ENCODE data around the gene ORC2. TPM values are rescaled to one million over a fixed set of nuclear protein-coding genes. Genes with fewer than 3 reads are reported as not detected.
A peak's percentile ranks its signal among the peaks of the same experiment; 100 is the strongest.

Gene ORC2
- polyA plus RNA-seq, 1 of the 3 experiments (the other 2 are of a cell fraction) = 3.9 TPM

DNA sequence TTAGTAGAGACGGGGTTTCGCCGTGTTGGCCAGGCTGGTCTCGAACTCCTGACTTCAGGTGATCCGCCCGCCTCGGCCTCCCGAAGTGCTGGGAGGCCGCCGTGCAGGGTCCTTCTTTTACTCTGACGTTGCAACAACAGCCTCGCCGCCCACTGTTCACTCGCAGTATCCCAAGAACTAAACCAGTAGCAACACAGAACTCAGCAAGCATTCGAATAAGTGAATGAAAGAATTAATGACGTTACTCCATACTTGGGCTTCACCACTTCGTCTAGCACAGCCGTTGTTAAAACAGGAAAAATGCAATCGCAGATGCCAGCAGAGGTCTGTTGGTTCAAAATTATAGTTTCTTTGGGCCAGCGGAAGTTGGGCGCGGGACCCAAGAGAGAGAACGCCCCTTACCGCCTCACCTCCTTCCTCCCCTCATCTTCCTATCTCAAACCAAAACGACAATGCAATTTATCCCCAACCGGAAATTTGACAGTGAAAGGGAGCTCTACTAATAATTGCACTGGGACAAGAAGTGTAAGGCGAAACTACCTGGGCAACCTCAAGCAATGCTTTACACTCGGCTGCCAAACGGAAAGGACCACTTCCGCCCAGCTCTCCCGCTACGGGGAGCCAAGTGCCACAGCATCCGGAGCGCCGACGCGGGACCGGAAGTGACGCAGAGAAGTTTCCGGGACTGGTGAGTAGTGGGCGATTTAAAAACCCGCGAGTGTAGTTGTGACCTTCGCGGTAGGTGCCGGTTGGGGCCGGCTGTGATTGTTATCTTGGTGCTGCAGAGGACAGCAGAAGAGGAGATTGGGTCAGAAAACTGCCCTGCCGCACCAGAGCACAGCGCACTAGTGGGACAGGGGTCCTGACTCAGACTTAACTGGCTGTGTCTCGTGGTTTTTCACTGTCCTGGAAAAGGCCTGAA is 74.5 kb downstream of the ORC2 start, which contains the start of the genes NIF3L1 and PPIL3:
TSS of gene NIF3L1 (plus strand) at position 668 of the 922 bp plus-strand sequence. CDS start 2,573 bp downstream, outside the sequence.
TSS of gene PPIL3 (minus strand) at position 374 of the 922 bp plus-strand sequence. CDS start 1,462 bp downstream, outside the sequence.
- Histone ChIP-seq H3K4me2 (peak within 1 kb of the TSS; percentile 94), H3K9ac (peak within 1 kb of the TSS; percentile 95), H3K9me2 (no peaks in the 10 kb centered on the region), H3K27ac (ENCODE audit: low read depth in 2 of 2, low read length in 1 of 2) (peak within 1 kb of the TSS; percentile 95 to 96), H3K9me3 (no peaks in the 10 kb centered on the region), H3K27me3 (ENCODE audit: insufficient read depth) (no peaks in the 10 kb centered on the region), H3F3A (replicated peaks; ENCODE audit: insufficient read depth) (peaks cover 30% of the 10 kb centered on the region), H3K4me1 (ENCODE audit: control insufficient read depth in 1 of 2, insufficient read depth in 2 of 2, low read depth in 1 of 2, low read length in 1 of 2) (peaks cover 2 to 10% of the 10 kb centered on the region in 2 experiments; a peak in 3 of 4 replicates), H2AFZ (ENCODE audit: low read depth) (peak within 1 kb of the TSS; percentile 90), H3K36me3 (replicated peaks in 1 of 2; ENCODE audit: control insufficient read depth in 1 of 2, insufficient read depth in 2 of 2, low read length in 1 of 2) (peaks cover 15 to 19% of the 10 kb centered on the region in 2 experiments), H3K4me3 (ENCODE audit: low read depth in 2 of 2, low read length in 1 of 2) (peak within 1 kb of the TSS; percentile 81 to 89), H4K20me1 (ENCODE audit: insufficient read depth) (no peaks in the 10 kb centered on the region), H3K79me2 (ENCODE audit: insufficient read depth) (peaks cover 67% of the 10 kb centered on the region)
- POLR2A ChIA-PET = interaction anchor here (0.6 to 2.1 kb wide), 7 partner anchors 9 to 892 kb away, joined by 3 to 17 read pairs (median 3); partner anchors contain the start of genes ALS2 and CLK1
- peak; percentile 84 for DNase-seq
- CTCF ChIA-PET = interaction anchor here (1.1 to 2.0 kb wide), 5 partner anchors 13 to 180 kb away, joined by 3 to 12 read pairs (median 4); partner anchors contain the start of genes BZW1 and ORC2
- WGBS (ENCODE audit: low lambda C conversion rate) = under 1% methylated on average over 34 of the region's 50 CpGs
- TF ChIP-seq NRF1 (IDR thresholded peaks at IDR 0.05; ENCODE audit: low read depth, low read length) (no peak), SMC3 (IDR thresholded peaks at IDR 0.05; ENCODE audit: low read depth, low read length) (no peak), EP300 (IDR thresholded peaks at IDR 0.05; ENCODE audit: borderline replicate concordance in 1 of 2, low read depth in 1 of 2, low read length in 1 of 2) (peak in 1 of 2 experiments; percentile 38; a peak in 1 of 4 replicates), EZH2phosphoT487 (IDR thresholded peaks at IDR 0.05; ENCODE audit: borderline replicate concordance, low read depth) (no peak), GATA2 (CRISPR knock-in tag; IDR thresholded peaks at IDR 0.05) (peak; percentile 81), NFIC (IDR thresholded peaks at IDR 0.05; ENCODE audit: borderline replicate concordance) (no peak; the same call in 1 of the 2 replicates), GABPA (IDR thresholded peaks at IDR 0.05; ENCODE audit: low read depth) (peak; percentile 99), RCOR1 (IDR thresholded peaks at IDR 0.05; ENCODE audit: low read length) (peak; percentile 56), YY1 (IDR thresholded peaks at IDR 0.05; ENCODE audit: low read depth) (peak; percentile 15; the same call in 1 of the 2 replicates), RXRA (IDR thresholded peaks at IDR 0.05; ENCODE audit: borderline replicate concordance, low read depth) (0 out of 2 replicates have a peak, but pooled peaks have one; percentile 3), POLR2AphosphoS5 (IDR thresholded peaks at IDR 0.05; ENCODE audit: low read depth, low read length) (peak; percentile 76), CHD2 (IDR thresholded peaks at IDR 0.05; ENCODE audit: low read length, partially characterized antibody) (peak; percentile 68), ELF1 (IDR thresholded peaks at IDR 0.05) (peak; percentile 84), MEF2A (IDR thresholded peaks at IDR 0.05; ENCODE audit: borderline replicate concordance, low read depth) (no peak), TAF1 (IDR thresholded peaks at IDR 0.05; ENCODE audit: borderline replicate concordance, low read depth, low read length) (peak; percentile 91), FOXM1 (IDR thresholded peaks at IDR 0.05; ENCODE audit: low read depth) (no peak), JUND (IDR thresholded peaks at IDR 0.05) (no peak)
- TF ChIP-seq, protein P1, sequence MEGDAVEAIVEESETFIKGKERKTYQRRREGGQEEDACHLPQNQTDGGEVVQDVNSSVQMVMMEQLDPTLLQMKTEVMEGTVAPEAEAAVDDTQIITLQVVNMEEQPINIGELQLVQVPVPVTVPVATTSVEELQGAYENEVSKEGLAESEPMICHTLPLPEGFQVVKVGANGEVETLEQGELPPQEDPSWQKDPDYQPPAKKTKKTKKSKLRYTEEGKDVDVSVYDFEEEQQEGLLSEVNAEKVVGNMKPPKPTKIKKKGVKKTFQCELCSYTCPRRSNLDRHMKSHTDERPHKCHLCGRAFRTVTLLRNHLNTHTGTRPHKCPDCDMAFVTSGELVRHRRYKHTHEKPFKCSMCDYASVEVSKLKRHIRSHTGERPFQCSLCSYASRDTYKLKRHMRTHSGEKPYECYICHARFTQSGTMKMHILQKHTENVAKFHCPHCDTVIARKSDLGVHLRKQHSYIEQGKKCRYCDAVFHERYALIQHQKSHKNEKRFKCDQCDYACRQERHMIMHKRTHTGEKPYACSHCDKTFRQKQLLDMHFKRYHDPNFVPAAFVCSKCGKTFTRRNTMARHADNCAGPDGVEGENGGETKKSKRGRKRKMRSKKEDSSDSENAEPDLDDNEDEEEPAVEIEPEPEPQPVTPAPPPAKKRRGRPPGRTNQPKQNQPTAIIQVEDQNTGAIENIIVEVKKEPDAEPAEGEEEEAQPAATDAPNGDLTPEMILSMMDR (IDR thresholded peaks at IDR 0.05) = no peak; the same call in 1 of the 2 replicates
- TF ChIP-seq, protein P2, sequence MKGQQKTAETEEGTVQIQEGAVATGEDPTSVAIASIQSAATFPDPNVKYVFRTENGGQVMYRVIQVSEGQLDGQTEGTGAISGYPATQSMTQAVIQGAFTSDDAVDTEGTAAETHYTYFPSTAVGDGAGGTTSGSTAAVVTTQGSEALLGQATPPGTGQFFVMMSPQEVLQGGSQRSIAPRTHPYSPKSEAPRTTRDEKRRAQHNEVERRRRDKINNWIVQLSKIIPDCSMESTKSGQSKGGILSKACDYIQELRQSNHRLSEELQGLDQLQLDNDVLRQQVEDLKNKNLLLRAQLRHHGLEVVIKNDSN (IDR thresholded peaks at IDR 0.05; ENCODE audit: borderline replicate concordance, low read depth) = no peak
- TF ChIP-seq, protein P3, sequence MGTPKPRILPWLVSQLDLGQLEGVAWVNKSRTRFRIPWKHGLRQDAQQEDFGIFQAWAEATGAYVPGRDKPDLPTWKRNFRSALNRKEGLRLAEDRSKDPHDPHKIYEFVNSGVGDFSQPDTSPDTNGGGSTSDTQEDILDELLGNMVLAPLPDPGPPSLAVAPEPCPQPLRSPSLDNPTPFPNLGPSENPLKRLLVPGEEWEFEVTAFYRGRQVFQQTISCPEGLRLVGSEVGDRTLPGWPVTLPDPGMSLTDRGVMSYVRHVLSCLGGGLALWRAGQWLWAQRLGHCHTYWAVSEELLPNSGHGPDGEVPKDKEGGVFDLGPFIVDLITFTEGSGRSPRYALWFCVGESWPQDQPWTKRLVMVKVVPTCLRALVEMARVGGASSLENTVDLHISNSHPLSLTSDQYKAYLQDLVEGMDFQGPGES (IDR thresholded peaks at IDR 0.05; ENCODE audit: low read depth, low read length) = no peak
- TF ChIP-seq, protein P4, sequence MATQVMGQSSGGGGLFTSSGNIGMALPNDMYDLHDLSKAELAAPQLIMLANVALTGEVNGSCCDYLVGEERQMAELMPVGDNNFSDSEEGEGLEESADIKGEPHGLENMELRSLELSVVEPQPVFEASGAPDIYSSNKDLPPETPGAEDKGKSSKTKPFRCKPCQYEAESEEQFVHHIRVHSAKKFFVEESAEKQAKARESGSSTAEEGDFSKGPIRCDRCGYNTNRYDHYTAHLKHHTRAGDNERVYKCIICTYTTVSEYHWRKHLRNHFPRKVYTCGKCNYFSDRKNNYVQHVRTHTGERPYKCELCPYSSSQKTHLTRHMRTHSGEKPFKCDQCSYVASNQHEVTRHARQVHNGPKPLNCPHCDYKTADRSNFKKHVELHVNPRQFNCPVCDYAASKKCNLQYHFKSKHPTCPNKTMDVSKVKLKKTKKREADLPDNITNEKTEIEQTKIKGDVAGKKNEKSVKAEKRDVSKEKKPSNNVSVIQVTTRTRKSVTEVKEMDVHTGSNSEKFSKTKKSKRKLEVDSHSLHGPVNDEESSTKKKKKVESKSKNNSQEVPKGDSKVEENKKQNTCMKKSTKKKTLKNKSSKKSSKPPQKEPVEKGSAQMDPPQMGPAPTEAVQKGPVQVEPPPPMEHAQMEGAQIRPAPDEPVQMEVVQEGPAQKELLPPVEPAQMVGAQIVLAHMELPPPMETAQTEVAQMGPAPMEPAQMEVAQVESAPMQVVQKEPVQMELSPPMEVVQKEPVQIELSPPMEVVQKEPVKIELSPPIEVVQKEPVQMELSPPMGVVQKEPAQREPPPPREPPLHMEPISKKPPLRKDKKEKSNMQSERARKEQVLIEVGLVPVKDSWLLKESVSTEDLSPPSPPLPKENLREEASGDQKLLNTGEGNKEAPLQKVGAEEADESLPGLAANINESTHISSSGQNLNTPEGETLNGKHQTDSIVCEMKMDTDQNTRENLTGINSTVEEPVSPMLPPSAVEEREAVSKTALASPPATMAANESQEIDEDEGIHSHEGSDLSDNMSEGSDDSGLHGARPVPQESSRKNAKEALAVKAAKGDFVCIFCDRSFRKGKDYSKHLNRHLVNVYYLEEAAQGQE (IDR thresholded peaks at IDR 0.05; ENCODE audit: low read depth, low read length) = peak; percentile 38; the same call in 1 of the 2 replicates
- TF ChIP-seq, protein P5, sequence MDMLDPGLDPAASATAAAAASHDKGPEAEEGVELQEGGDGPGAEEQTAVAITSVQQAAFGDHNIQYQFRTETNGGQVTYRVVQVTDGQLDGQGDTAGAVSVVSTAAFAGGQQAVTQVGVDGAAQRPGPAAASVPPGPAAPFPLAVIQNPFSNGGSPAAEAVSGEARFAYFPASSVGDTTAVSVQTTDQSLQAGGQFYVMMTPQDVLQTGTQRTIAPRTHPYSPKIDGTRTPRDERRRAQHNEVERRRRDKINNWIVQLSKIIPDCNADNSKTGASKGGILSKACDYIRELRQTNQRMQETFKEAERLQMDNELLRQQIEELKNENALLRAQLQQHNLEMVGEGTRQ (IDR thresholded peaks at IDR 0.05; ENCODE audit: borderline replicate concordance, low read depth, low read length) = no peak
- TF ChIP-seq, protein P6, sequence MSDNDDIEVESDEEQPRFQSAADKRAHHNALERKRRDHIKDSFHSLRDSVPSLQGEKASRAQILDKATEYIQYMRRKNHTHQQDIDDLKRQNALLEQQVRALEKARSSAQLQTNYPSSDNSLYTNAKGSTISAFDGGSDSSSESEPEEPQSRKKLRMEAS (IDR thresholded peaks at IDR 0.05; ENCODE audit: low read depth) = peak; percentile 82

Measured in SK-N-SH (cell line).